GM21381 (cell line): ENCODE measurements around the gene BPIFB3.
"Not testable (repeated sequence)": the region's sequence is repeated elsewhere in the genome, so short reads cannot be mapped to it uniquely, and the experiment has no call there.

ENCODE experiments used
- ATAC-seq: cut with Tn5 transposase; IDR thresholded peaks from one replicate; pipeline ENCODE4 v1.9.1; 2021; ENCODE audit warnings: mild to moderate bottlenecking, moderate library complexity; ENCODE audit not compliant: unreplicated experiment

The BPIFB3 gene

DNA sequence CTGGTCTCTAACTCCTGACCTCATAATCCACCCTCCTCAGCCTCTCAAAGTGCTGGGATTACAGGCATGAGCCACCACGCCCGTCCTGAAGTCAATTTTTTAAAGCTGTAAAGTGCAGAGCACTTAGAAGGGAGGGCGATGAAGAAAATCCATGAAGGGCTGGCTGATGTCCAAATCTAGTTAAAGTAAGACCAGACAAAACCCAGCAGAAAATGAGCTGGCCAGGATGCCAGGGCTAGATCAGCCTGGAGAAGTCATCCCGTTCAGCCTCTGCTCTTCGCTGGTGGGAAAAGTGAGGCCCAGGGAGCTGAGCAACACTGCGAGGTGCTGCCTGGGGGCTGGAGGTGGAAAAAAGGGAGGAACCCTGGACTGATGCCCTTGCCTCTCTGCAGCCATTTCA is 28.8 kb downstream of the BPIFB3 start:
- ATAC-seq = no peak

DNA sequence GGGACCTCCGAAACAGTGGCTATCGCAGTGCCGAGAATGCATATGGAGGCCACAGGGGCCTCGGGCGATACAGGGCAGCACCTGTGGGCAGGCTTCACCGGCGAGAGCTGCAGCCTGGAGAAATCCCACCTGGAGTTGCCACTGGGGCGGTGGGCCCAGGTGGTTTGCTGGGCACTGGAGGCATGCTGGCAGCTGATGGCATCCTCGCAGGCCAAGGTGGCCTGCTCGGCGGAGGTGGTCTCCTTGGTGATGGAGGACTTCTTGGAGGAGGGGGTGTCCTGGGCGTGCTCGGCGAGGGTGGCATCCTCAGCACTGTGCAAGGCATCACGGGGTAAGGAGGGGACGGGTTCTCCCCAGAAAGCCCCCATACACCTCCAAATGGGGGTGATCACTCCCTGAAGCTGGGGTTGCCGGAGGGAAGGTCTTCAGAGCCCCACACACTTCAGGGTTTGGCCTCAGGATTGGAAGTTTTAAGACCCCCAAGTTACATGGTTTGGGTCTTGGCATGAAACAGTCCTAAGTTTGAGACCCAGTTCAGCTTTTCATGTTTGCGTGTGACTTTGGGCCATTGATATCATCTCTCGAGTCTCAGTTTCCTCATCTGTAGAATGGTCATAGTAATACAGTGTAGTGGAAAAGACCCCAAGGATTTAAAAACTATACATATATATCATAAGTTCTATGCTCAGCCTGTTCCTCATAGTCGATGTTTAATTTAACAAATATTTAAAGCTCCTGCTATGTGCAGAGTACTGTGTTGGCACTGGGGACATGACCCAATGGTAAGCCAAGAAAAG is 30.0 kb downstream of the BPIFB3 start:
- ATAC-seq = no peak

DNA sequence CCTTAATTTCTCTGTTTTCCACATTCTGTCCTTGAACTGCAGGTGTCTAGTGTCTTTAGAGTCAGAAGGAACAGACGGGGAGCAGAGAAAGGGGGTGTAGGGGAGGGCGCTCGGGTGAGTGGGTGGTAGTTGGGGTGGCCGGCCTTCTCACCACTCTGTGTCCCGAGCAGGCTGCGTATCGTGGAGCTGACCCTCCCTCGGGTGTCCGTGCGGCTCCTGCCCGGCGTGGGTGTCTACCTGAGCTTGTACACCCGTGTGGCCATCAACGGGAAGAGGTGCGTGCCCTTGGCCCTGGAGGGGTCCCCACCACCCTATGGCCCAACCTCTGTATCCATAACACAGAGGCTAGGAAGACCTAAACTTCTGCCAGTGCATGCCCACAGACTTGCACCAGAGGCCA is 31.0 kb downstream of the BPIFB3 start:
- no peak for ATAC-seq

DNA sequence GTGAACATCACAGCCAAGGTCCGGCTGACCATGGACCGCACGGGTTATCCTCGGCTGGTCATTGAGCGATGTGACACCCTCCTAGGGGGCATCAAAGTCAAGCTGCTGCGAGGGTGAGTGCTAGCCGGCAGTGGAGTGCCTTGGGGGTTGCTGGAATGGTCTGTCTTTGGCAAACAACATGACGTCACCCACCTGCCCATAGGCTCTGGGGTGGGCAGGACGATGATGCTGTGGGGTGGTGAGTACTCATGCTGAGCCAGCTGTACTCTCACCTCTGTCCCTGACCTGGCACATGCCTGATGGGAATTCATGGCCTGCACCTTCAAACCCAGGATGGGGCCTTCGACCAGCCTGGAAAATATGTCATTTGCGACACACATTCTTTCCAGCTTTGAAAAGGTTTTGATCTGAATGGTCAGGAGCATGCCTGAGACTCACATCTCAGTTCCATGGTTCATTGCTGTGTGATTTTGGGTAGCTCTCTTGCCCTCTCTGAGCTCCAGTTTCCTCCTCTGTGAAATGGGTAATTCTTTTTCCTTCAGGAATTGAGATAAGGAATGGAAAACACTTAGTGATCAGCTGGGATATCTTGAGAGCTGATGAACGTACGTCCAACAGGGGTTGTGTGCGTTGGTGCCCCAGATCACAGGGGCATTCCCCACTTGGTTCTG is 32.5 kb downstream of the BPIFB3 start:
- no peak for ATAC-seq

DNA sequence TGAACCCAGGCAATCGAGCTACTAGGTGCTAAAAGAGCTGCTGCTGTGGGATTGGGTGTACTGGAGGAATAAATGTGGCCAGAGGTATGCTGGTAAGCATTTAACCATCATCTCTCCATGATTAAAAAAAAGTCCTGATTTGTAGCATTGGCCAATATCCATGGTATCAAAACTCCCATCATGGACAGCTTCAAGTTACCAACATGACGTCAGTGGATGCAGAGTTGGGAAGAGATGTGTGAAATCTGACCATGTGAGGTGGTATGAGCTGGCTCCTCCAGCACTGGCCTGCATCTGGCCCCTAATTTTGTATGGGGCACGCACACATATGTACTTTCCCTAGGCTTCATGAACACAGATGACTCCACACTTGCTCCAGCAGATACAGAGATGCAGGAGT is 37.4 kb downstream of the BPIFB3 start:
- ATAC-seq = no peak

DNA sequence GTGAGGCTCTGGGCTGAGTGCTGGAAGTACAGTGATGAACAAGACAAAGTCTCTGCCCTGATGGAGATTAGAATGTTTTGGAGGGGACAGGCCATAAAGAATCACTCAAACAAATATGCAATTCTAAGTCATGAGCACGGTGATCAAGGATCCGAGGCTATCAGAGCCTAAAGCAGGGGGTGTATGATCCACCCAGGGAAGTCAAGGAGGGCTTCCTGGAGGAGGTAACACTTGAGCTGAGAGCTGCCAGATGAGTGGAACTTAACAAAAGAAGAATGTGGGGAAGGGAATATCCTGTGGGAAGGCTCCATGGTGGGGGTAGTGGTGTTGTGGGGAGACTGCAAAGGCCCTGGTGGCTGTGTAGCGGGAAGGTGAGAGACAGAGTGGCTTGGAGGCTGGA is 38.0 kb downstream of the BPIFB3 start:
- no peak for ATAC-seq

DNA sequence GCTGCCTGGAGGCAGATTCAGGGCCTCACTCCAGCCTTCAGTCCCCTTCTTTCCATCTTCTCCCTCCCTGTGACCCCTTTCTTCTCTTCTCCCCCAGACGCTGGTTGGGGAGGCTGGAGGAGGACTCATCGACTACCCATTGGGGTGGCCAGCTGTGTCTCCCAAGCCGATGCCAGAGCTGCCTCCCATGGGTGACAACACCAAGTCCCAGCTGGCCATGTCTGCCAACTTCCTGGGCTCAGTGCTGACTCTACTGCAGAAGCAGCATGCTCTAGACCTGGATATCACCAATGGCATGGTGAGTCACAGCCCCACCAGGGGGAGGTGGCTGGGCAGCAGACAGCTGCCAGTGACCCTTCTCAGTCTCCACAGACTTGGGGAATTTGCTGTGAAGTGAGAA is 38.7 kb downstream of the BPIFB3 start:
- no peak for ATAC-seq

DNA sequence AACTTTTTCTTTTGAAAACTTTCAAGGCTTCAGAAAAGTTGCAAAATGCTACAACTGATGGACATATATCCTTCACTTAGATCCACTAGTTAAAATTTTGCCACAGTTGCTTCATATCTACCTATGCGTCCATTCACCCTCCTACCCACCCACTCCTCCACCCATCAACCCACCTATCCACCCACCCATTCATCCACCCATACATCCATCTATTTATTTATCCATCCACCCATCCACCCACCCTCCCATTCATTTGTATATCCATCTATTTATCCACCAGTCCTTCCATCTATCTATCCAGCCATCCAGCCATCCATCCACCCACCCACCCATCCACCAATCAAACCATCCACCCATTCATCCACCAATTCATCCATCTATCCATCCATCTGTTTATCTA is 39.4 kb downstream of the BPIFB3 start:
- ATAC-seq = no peak

DNA sequence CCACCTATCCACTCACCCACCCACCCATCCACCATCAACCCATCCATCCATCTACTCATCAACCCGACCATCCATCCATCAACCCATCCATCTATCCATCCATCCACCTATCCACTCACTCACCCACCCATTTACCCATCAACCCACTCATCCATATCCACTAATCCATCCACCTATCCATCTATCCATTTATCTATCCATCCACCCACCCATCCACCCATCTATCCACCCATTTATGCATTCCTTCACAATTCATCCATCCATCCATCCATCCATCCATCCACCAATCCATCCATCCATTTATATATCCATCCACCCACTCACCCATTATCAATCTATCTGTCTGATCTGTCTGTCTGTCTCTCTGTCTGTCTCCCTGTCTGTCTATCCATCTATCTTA is 39.9 kb downstream of the BPIFB3 start:
- no peak for ATAC-seq

DNA sequence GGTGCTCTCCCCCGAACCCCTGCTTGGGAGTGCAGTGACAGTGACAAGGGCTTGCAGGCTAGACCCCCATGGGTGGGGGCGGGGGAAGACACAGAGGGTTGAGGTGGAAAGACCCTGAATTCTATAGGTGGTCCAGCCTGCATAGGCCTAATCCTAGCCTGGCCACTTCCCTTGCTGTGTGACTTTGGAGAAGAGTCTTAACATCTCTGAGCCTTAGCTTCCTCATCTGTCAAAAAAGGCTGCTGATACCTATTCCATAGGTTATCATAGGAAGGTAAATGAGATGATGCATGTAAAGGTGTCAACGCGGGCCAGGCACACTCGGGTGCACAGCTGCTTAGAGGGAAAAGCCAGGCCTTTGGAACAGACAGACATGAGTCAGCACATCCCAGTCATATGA is 41.5 kb downstream of the BPIFB3 start:
- no peak for ATAC-seq

DNA sequence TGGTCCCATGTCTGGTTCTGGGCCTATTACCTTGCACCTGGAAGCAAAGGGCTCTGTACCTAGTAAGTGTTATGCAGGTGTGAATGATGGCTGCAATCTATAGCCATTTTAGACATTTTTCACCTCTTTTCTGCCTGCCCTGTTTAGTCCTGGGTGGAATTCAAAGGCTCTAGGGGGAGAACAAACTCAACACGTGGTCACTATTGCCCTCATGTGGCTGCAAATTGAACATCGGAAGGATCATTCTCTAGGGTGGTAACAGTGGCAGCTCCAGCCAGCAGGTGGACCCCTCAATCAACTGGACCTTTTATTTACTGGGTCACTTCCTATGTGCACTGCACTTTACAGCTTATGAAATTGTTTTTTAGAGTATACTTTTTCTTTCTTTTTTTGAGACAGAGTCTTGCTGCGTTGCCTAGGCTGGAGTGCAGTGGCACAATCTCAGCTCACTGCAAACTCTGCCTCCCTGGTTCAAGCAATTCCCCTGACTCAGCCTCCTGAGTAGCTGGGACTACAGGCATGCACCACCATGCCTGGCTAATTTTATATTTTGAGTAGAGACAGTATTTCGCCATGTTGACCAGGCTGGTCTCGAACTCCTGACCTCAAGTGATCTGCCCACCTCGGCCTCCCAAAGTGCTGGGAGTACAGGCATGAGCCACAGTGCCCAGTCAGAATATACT is 42.3 kb downstream of the BPIFB3 start:
- not testable (repeated sequence) for ATAC-seq

DNA sequence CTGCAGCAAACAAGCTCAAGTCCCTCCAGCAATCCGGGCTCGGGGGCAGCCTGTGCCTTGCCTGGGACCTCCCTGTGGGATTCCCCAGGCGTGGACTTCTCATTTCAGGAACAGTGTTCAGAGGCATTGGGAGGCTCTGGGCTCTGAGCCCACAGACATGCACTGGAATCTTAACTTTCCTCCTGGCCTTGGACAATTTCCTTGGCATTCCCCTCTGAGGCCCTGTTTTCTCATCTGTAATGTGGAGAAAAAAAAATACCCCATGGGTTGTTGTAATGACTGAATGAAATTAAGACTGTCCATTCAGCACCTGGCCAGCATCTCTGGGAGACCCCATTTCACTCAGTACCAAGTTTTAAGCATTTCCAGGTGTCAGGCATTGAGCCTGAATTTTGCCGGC is 43.3 kb downstream of the BPIFB3 start:
- ATAC-seq = no peak

DNA sequence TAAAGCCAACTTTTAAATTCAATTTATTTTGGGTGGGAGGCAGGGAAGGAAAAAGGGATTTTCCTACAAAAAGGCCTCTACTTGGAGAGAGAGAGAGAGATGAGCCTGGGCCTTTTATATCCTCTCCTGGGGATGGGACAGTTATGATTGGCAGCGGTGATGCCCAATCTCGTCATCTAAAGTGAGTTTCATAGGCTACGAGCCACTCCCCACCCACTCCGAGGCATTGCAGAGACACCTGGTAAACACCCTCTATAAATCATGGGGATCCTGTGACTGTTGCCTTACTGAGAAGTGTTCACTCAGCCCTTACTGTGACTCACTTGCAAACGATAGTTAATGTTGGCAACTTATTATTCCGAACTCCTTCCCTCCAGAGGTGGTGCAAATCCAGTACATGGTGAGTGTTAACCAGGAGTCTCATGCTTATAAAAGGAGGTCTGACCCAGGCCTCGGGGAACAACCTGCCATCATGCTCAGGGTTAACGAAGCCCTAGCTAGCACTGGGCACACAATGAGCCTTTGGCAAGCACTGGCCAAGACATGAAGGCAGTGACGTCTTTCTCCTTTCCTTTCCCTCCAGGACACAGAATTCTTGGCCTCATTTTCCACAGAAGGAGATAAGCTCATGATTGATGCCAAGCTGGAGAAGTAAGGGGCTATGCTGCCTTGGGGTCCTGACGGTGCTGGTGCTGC is 46.3 kb downstream of the BPIFB3 start:
- no peak for ATAC-seq

DNA sequence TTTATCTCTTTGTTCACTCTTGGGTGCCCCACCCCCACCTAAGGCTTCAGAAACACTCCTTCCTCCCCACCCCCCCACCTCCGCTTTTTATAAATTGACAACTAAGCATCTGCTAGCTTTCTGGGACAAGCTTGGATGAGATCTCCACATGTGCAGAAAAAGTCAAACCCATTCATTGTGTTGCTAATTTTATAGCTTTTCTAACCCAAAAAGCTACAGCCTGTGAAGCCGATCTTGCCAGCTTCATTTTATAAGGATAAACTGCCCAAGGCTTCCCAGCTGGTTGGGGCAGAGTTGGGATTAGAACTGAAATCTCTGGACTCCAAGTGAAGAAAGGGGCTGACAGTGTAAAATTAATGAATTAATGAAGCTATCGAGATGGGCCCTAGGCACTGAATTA is 49.9 kb downstream of the BPIFB3 start:
- ATAC-seq = no peak

DNA sequence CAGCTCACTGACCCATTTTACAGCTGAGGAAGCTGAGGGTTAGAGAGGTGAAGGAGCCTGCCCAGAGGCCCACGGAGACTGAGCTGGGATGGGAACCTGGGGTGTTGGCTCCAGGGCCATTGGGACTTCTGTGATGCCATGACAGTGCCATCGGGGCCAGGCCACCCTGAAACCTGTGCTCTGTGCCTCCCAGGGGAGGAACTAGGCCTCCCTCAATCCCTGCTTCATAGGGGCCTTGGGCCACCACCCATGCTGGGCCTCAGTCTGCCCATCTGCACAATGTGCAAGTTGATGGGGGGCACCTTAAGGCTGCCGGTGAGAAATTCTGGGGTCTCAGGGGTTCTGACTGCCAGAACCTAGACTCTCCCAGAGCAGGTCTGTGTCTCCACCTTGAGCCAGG is 50.6 kb downstream of the BPIFB3 start:
- ATAC-seq = no peak

DNA sequence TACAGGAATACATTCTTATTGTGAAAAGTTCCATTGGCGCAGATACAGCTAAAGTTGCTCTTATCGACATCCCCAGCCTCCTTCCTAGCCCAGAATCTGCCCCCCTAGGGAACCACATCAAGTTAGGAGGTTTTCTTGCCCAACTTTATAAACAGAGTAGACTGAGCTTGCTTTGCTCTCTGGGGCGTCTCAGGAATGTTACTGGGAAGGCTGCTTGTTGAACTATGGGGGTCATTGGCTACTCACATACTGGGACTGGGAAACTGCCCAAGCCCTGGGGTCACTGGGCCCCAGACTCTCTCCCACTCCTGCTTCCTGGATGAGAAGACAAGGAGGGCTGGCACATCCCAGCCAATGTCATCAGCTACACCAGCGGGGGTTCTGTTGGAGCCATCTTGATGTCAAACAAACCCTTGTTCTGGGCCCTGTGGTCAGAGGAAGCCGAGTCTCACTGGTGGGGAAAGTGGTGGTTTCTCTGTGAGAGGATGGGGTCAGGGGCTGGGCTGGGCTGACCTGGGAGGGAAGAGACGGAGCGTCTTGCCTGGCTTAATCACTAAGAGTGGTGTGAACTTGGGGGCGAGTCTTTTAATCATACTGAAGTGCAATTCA is 51.7 kb downstream of the BPIFB3 start:
- ATAC-seq = no peak

DNA sequence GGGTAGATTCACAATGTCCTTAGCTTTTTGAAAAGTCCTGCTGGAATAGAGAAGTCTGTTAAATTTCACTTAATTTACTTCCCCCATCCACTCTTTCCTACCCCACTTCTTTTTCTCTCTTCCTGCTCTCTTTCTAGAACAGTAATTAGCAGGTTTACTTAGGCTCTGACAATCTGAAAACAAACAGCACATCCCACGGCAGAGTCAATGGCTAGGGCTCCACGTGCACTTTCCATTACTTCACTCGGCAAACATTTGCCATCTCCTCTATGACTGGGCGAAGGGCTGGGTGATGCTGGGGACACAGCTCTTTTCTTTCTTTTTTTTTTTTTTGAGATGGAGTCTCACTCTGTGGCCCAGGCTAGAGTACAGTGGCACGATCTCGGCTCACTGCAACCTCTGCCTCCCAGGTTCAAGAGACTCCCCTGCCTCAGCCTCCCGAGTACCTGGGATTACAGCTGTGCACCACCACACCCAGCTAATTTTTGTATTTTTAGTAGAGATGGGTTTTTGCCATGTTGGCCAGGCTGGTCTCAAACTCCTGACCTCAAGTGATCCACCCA is 52.4 kb downstream of the BPIFB3 start:
- not testable (repeated sequence) for ATAC-seq

DNA sequence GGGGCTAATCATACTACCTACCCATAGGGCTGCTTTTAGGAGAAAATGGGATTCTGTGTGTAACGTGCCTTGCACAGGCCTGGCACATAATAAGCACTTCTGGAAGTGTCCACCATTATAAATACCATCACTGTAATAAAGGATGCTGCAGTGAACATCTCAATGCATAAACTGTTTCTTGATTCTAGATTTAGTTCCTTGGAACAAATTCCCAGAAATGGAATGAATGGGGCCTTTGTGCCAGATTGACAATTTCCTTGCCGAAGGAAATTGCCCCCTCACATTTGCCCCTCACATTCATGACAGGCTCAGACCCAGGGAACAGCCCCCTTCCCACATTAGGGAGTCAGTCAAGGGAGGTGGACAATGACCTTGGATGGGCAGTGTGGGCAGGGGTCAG is 55.0 kb downstream of the BPIFB3 start:
- ATAC-seq = no peak

DNA sequence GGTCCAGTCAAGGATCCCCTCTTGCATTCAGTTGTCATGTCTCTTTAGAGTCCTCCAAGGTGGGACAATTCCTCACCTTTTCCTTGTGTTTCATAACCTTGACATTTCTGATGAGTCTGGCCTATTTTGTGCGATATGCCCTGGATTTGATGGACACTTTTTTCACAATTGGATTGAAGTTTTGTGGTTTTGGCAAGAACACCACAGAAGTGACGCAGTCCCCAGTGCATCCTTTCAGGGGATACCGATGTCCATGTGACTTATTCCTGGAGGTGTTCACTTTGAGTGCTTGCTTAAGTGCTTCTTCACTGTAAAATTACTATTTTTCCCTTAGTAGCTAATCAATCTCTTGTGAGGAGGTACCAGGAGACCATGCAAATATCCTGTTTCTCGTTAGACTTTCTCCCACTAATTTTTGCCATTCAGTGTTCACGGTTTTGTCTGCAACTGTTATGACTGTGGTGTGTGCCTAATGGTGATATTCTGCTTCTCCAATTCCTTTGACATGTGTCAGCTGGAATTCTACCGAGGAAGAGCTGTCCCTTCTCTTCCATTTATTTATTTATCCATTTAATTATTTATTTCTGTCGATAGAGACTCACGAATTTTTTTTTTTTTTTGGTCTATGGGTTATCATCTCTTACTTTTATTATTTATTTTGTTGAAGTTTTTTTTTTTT is 56.6 kb downstream of the BPIFB3 start:
- ATAC-seq = no peak

DNA sequence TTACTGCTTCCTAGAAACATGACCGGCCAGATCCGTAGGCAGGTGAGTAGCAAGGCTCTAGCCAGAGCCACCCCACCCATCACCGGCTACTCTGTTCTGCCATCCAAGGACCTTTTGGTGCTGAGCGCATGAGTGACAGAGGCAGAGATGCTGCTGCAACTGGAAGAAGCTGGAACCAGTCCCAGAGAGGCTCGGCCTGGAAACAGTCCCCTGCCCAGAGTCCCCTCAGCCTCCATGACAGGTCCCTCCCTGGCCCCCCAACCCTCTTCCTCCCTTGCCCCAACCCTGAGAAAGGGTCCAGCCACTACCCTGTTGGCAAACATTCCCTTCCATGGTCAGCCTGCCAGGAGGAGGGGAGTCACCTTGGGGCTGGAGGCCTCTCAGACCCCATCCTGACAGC is 57.6 kb downstream of the BPIFB3 start:
- ATAC-seq = no peak
